GM12874 (cell line): ENCODE results near the gene PEAR1.

Experiments used
- TF ChIP-seq, protein P1 (sequence below): IDR thresholded peaks from 2 replicates; pipeline ENCODE4 v1.5.1; 2011; ENCODE audit warnings: low read depth, mild to moderate bottlenecking, control low read depth, low read length, moderate library complexity; ENCODE audit not compliant: insufficient read depth

The PEAR1 gene

DNA sequence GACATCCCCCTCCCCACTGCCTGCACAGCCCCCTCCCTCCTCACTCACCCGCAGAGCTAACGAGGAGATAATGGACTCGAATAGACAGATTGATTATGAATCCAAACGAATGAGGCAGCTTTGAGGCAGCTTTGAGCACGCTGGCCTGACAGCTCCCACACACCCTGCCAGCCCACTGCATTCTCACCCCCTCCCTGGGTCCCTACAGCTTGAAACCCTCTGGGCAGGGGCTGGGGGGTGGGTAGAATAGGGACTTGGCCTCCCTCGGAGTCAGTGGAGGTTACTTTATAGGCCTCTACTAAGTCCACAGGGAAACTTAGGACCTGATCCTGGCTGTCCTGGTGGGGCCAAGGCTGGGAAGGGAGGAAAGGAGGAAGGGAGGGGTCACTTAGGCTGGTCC, 30.9 kb upstream of the PEAR1 start:
- TF ChIP-seq, protein P1, sequence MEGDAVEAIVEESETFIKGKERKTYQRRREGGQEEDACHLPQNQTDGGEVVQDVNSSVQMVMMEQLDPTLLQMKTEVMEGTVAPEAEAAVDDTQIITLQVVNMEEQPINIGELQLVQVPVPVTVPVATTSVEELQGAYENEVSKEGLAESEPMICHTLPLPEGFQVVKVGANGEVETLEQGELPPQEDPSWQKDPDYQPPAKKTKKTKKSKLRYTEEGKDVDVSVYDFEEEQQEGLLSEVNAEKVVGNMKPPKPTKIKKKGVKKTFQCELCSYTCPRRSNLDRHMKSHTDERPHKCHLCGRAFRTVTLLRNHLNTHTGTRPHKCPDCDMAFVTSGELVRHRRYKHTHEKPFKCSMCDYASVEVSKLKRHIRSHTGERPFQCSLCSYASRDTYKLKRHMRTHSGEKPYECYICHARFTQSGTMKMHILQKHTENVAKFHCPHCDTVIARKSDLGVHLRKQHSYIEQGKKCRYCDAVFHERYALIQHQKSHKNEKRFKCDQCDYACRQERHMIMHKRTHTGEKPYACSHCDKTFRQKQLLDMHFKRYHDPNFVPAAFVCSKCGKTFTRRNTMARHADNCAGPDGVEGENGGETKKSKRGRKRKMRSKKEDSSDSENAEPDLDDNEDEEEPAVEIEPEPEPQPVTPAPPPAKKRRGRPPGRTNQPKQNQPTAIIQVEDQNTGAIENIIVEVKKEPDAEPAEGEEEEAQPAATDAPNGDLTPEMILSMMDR = no peak

- TF ChIP-seq, protein P1 = no peak
Measured at GRCh38 chr1:156862997-156863599, 30.4 kb upstream of the PEAR1 start.

DNA sequence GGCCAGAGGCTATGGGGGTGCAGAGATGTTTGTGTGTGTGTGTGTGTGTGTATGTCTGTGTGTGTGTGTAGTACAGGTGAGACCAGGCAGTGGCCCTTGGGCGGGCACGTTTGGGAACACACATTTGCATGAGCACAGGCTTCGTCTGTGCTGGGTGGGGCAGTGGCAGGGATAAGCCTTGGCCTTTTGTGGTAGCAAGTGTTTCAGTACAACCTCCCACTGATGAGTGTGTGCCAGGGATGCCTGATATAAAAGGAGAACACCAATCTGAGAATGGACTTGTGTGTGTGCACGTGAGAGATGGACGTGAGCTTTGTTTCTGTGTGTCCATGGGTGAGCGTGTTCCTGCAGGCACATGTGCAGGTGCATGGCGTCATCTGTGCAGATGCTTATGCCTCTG, 29.9 kb upstream of the PEAR1 start:
- TF ChIP-seq, protein P1 = no peak

DNA sequence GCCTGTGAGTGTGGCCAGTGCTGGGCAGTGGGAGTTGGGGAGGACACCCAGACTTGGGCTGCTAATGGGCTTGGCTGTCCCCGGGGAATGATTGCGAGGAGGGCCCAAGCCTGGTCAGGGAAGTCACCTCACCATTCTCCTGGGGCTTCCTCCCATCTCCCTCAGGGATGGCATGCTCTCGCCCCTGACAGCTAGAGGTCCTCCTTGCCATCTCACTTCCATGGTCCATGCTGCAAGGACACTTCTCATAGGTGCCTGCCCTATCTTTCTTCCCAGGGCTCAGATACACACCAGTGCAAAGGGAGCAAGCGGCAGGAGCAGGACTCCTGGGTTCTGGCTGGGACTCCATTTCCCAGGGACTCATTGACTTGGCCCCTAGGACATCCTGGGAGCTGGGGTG, 28.7 kb upstream of the PEAR1 start:
- TF ChIP-seq, protein P1 = no peak

DNA sequence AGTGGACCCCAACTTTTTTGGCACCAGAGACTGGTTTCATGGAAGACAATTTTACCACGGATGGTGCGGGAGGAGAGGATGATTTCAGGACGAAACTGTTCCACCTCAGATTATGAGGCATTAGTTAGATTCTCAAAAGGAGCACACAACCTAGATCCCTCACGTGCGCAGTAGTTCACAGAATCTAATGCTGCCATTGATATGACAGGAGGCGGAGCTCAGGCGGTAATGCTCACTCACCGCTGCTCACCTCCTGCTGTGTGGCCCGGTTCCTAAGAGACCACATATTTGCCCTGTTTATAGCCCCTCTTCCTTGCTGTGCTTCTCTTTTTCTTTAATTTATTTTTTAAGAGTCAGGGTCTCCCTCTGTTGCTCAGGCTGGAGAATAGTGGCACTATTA, 28.3 kb upstream of the PEAR1 start:
- TF ChIP-seq, protein P1 = no peak

GRCh38 chr1:156865865-156866248, 27.7 kb upstream of the PEAR1 start:
- TF ChIP-seq, protein P1 = no peak

DNA sequence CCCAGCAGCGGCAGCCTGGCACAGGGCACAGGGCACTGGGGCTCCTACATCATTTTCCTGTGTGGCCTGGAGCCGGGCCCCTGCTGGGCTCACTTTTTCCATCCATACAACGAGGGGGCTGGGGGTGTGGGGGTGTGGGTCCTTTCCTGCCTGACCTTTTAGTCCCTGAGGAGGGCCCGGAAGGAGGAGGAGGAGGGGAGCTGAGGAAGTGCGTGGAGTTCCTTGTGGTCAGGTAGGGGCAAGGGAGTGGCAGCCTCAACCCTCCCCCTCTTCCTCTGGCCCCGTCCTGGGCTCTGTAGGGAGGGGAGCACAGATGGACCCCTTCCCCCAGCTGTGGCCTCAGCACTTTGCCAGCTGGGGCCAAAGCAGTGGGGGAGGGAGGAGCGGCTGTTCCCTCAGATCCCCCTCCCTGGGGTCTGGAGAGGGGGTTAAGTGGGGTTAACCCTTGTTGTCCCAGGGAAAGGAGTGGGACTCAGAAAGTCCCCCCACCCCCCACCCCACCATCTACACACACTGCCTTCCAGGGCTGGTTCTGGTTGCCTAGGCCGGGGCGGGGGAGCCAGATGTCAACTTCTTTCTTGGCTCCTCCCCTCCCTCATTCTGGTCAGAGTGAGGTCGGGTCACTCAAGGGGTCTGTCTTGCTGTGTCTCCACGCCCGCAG, 27.1 kb upstream of the PEAR1 start:
- TF ChIP-seq, protein P1 = no peak

DNA sequence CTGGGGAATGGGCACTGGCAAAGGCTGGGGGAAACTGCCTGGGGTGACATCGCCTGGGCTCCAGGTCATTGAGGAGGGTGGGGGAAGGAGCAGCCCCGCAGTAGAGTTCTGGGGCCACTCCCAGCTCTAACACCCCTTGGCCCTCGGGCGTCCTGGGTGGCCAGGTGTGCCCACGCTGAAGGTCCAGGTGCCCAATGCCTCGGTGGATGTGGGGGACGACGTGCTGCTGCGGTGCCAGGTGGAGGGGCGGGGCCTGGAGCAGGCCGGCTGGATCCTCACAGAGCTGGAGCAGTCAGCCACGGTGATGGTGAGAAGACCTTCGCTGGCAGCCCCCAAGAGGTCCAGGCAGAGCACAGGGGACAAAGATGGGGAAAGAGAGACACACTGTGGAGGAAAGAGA, 25.2 kb upstream of the PEAR1 start:
- TF ChIP-seq, protein P1 = no peak
